ENCODE data around the gene SPTLC3. TPM values are rescaled to one million over a fixed set of nuclear protein-coding genes. Genes with fewer than 3 reads are reported as not detected.

The SPTLC3 gene
- total and polyA plus RNA-seq, 2 experiments from 2014 or later, result 0.52 to 0.66 TPM

DNA sequence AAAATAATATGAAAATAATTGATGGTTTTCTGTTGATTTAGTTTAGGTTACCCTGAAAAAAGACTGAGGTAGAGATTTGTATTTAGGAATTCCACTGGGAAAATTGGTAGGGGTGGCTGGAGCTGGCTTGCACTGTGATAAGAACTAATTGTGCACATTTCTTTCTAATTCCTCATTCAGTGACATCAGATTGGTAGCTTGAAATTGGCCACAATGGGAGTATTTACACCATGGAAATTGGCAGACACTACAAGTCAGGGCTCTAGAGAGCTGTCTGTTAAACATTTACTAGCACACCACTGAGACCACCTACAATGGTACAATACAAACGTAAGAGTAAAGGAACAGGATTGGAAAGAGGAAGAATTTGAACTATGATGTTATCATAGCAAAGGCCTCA lies 160.3 kb downstream of the SPTLC3 start:
- Mint-ChIP-seq H3K27me3 (ENCODE audit: insufficient read depth, low read depth, poor library complexity) (peaks cover 2% of the 10 kb centered on the region), H3K4me3 (no peak overlapping the region), H3K36me3 (ENCODE audit: low read depth) (no peaks in the 10 kb centered on the region), H3K4me1 (peaks cover 4% of the 10 kb centered on the region; the same call in 2 of the 3 replicates), H3K9me3 (no peaks in the 10 kb centered on the region), H3K27ac (no peak overlapping the region)
- no peaks in the 10 kb centered on the region for H3K4me1 ChIP-seq (ENCODE audit: insufficient read depth)
- H2AFZ ChIP-seq, result no peak overlapping the region
- DNase-seq (ENCODE audit: low spot score), result no peak
- TF ChIP-seq REST (IDR thresholded peaks at IDR 0.05; ENCODE audit: unreplicated experiment), result no peak
- no peak for TF ChIP-seq EZH2 (IDR thresholded peaks at IDR 0.05; ENCODE audit: low read depth, unreplicated experiment)
- no peak for TF ChIP-seq ETS1 (IDR thresholded peaks at IDR 0.05)
- TF ChIP-seq EZH2phosphoT487 (IDR thresholded peaks at IDR 0.05; ENCODE audit: unreplicated experiment), result no peak
- no peak for TF ChIP-seq ZNF114 (CRISPR knock-in tag; IDR thresholded peaks at IDR 0.05)
- no peak for TF ChIP-seq ZNF462 (CRISPR knock-in tag; IDR thresholded peaks at IDR 0.05)
- no peak for TF ChIP-seq CREB1 (CRISPR knock-in tag; IDR thresholded peaks at IDR 0.05; ENCODE audit: low read depth)
- TF ChIP-seq ZNF331 (CRISPR knock-in tag; IDR thresholded peaks at IDR 0.05; ENCODE audit: low read depth), result no peak
- TF ChIP-seq NANOG (IDR thresholded peaks at IDR 0.05; ENCODE audit: borderline replicate concordance), result no peak
- TF ChIP-seq POLR2AphosphoS5 (IDR thresholded peaks at IDR 0.05; ENCODE audit: low read depth), result no peak
- no peak for TF ChIP-seq STAT1 (IDR thresholded peaks at IDR 0.05; ENCODE audit: unreplicated experiment)
- TF ChIP-seq, protein P1, sequence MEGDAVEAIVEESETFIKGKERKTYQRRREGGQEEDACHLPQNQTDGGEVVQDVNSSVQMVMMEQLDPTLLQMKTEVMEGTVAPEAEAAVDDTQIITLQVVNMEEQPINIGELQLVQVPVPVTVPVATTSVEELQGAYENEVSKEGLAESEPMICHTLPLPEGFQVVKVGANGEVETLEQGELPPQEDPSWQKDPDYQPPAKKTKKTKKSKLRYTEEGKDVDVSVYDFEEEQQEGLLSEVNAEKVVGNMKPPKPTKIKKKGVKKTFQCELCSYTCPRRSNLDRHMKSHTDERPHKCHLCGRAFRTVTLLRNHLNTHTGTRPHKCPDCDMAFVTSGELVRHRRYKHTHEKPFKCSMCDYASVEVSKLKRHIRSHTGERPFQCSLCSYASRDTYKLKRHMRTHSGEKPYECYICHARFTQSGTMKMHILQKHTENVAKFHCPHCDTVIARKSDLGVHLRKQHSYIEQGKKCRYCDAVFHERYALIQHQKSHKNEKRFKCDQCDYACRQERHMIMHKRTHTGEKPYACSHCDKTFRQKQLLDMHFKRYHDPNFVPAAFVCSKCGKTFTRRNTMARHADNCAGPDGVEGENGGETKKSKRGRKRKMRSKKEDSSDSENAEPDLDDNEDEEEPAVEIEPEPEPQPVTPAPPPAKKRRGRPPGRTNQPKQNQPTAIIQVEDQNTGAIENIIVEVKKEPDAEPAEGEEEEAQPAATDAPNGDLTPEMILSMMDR (conservative IDR thresholded peaks at IDR 0.05; ENCODE audit: low read depth in 2 of 2), result no peak
- TF ChIP-seq JUNB (IDR thresholded peaks at IDR 0.05; ENCODE audit: unreplicated experiment), result no peak
- no peaks in the 10 kb centered on the region for H3K27me3 ChIP-seq (ENCODE audit: insufficient read depth)
- no peak overlapping the region for H3K27ac ChIP-seq (ENCODE audit: low read depth)
- H3K9me2 ChIP-seq (ENCODE audit: insufficient read depth), result 0 out of 2 replicates have a peak, but pooled peaks cover 3% of the 10 kb centered on the region
- no peaks in the 10 kb centered on the region for H4K20me1 ChIP-seq (replicated peaks; ENCODE audit: insufficient read depth)
- no peaks in the 10 kb centered on the region for H3K36me3 ChIP-seq (ENCODE audit: insufficient read depth)
- no peak overlapping the region for H3K4me3 ChIP-seq
- no peak for ATAC-seq
- no peak overlapping the region for H3K4me2 ChIP-seq
- H3K79me2 ChIP-seq (replicated peaks; ENCODE audit: insufficient read depth), result no peaks in the 10 kb centered on the region
- no peaks in the 10 kb centered on the region for H3F3A ChIP-seq (replicated peaks; ENCODE audit: low read depth)
